Stimulated activated CD4-positive, alpha-beta T cell treated with anti-CD3 and anti-CD28 coated beads, Interleukin-2, amount 100 ng/mL, for 48 hours (primary cell): ENCODE data around the gene ZNF593.

Experiments used
- DNase-seq, 2 donors: peaks; one replicate each; pipeline ENCODE4 v3.0.0-alpha.2; 2020

ZNF593 gene

DNA sequence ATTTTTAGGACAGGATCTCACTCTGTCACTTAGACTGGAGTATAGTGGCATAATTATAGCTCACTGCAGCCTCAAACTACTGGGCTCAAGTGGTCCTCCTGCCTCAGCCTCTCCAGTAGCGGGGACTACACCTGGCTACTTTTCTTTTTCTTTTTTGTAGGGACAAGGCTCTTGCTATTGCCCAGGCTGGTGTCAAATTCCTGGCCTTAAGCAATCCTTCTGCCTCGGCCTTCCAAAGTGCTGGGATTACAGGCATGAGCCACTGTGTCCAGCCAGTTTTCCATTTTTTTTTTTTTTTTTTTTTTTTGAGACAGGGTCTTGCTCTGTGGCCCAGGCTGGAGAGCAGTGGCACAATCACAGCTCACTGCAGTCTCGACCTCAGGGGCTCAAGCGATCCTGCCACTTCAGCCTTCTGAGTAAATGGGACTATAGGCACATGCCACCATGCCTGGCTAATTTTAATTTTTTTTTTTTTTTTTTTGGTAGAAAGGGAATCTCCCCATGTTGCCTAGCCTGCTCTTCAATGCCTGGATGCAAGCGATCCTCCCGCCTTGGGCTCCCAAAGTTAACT is 43.7 kb downstream of the ZNF593 start:
- DNase-seq, result no peak

GRCh38 chr1:26215246-26215645 is 45.5 kb downstream of the ZNF593 start:
- DNase-seq, result no peak

DNA sequence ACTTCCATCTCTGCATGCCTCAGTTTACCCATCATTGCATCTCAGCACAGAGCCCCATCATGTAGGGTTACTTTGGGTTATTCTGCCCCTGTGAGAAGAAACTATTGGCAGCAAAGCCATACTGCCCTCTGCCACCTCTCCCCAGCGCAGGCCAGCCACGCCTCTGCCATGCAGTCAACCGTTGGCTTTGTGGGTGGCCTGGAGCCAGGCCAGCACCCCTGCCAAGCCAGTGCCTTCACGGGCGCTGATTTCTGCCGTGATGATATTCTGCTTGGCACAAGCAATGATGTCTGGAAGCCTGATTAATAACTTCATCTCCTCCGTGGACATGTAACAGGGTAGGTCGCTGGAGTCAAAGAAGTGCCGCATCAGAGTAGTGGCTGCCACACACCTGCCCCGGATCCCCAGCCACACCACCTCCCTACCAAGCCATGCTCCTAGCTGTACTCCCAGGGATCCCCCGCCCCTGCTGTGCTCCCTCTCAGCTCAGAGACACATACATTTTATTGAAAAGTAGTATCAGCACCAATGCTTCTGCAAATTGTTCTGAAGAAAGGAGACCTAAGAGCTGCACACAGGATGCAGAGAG is 49.3 kb downstream of the ZNF593 start:
- DNase-seq, result no peak
